Uterus (tissue), 2 donors: ENCODE measurements around the gene TTLL7.

ENCODE experiments used
- CTCF ChIP-seq, 4 experiments: fragments of 200-600 bp in 2 of 4; fragments of 450-650 bp in 2 of 4; sonication (generic) in 2 of 4; IDR thresholded peaks; one replicate each; pipeline ENCODE4 v1.5.1; 2016 to 2019; ENCODE audit warnings: antibody characterized with exemption in 4 of 4, mild to moderate bottlenecking in 2 of 4, moderate library complexity in 1 of 4
- POLR2A ChIP-seq, 2 donors: fragments of 450-650 bp; IDR thresholded peaks; one replicate each; pipeline ENCODE4 v1.6.1; 2016; ENCODE audit warnings: antibody characterized with exemption in 2 of 2, mild to moderate bottlenecking in 1 of 2, moderate library complexity in 1 of 2

GRCh38 chr1:83998498-83999315, at the start of gene TTLL7:
- TF ChIP-seq POLR2A (IDR thresholded peaks at IDR 0.05) (peak in 1 of 2 donors; percentile 33), CTCF (IDR thresholded peaks at IDR 0.05) (peak in 1 of 4 experiments; percentile 6)
